Measurements from ENCODE around the gene ABCA13. TPM values are rescaled to one million over a fixed set of nuclear protein-coding genes. Genes with fewer than 3 reads are reported as not detected.

Gene ABCA13
- total RNA-seq, 1 experiment from 2014 or later, result 1.7 TPM

- in situ Hi-C loops (cut with HindIII; ENCODE audit: low pct_unique_long_range_greater_than_20kb, low sequenced_read_pairs), result no loop called here
- H3K27ac ChIP-seq (ENCODE audit: low read length), result no peak overlapping the region
- H3K4me1 ChIP-seq (ENCODE audit: control insufficient read depth, insufficient read depth, low read length), result no peaks in the 10 kb centered on the region
- no peak for TF ChIP-seq POLR2AphosphoS5 (IDR thresholded peaks at IDR 0.05; ENCODE audit: low read depth, low read length)
- no peak for TF ChIP-seq REST (IDR thresholded peaks at IDR 0.05; ENCODE audit: insufficient read depth in 1 of 2, low read depth in 2 of 2, low read length in 1 of 2)
- TF ChIP-seq TCF7L2 (IDR thresholded peaks at IDR 0.05; ENCODE audit: low read depth, low read length), result no peak
- TF ChIP-seq SIN3A (IDR thresholded peaks at IDR 0.05; ENCODE audit: borderline replicate concordance, insufficient read depth, low read depth, low read length), result no peak
- TF ChIP-seq CTCF (IDR thresholded peaks at IDR 0.05), result no peak
- DNase-seq (ENCODE audit: low read depth, low spot score) (no peak), ATAC-seq (no peak)
- no peak overlapping the region for H3K4me3 ChIP-seq (ENCODE audit: low read depth in 2 of 2, low read length in 2 of 2)
- POLR2A ChIA-PET, result no interaction called here
- H3K9me3 ChIP-seq (ENCODE audit: control insufficient read depth, insufficient read depth, low read depth, low read length), result no peaks in the 10 kb centered on the region
- no TSS peak for BruUV-seq (replicated peaks)
- CTCF ChIA-PET, result no interaction called here
- H3K27me3 ChIP-seq (ENCODE audit: control insufficient read depth, insufficient read depth, low read length), result no peaks in the 10 kb centered on the region
- no peaks in the 10 kb centered on the region for H3K36me3 ChIP-seq (ENCODE audit: control insufficient read depth, insufficient read depth, low read length)
- intact Hi-C loops (cut with micrococcal nuclease; ENCODE audit: unreplicated experiment), result no loop called here
These were observed 52.8 kb downstream of the ABCA13 start for GRCh38 chr7:48224042-48224441.

GRCh38 chr7:48225101-48225500 lies 53.8 kb downstream of the ABCA13 start:
- in situ Hi-C loops (cut with HindIII; ENCODE audit: low pct_unique_long_range_greater_than_20kb, low sequenced_read_pairs), result no loop called here
- Histone ChIP-seq H3K36me3 (ENCODE audit: control insufficient read depth, insufficient read depth, low read length) (no peaks in the 10 kb centered on the region), H3K4me3 (ENCODE audit: low read depth in 2 of 2, low read length in 2 of 2) (no peak overlapping the region), H3K27me3 (ENCODE audit: control insufficient read depth, insufficient read depth, low read length) (no peaks in the 10 kb centered on the region), H3K9me3 (ENCODE audit: control insufficient read depth, insufficient read depth, low read depth, low read length) (no peaks in the 10 kb centered on the region), H3K4me1 (ENCODE audit: control insufficient read depth, insufficient read depth, low read length) (no peaks in the 10 kb centered on the region), H3K27ac (ENCODE audit: low read length) (no peak overlapping the region)
- no TSS peak for BruUV-seq (replicated peaks)
- no peak for TF ChIP-seq CTCF (IDR thresholded peaks at IDR 0.05)
- TF ChIP-seq POLR2AphosphoS5 (IDR thresholded peaks at IDR 0.05; ENCODE audit: low read depth, low read length), result no peak
- TF ChIP-seq REST (IDR thresholded peaks at IDR 0.05; ENCODE audit: insufficient read depth in 1 of 2, low read depth in 2 of 2, low read length in 1 of 2), result no peak
- no peak for TF ChIP-seq TCF7L2 (IDR thresholded peaks at IDR 0.05; ENCODE audit: low read depth, low read length)
- TF ChIP-seq SIN3A (IDR thresholded peaks at IDR 0.05; ENCODE audit: borderline replicate concordance, insufficient read depth, low read depth, low read length), result no peak
- ChIA-PET CTCF (no interaction called here), POLR2A (no interaction called here)
- no peak for DNase-seq (ENCODE audit: low read depth, low spot score)
- intact Hi-C loops (cut with micrococcal nuclease; ENCODE audit: unreplicated experiment), result no loop called here
- ATAC-seq, result no peak

Measured in Panc1 (cell line).